GM18867 (cell line): ENCODE results near the gene YWHAG.
A peak's percentile ranks its signal among the peaks of the same experiment; 100 is the strongest.
"Not testable (repeated sequence)": the region's sequence is repeated elsewhere in the genome, so short reads cannot be mapped to it uniquely, and the experiment has no call there.

Experiments used
- ATAC-seq: cut with Tn5 transposase; IDR thresholded peaks from one replicate; pipeline ENCODE4 v1.9.1; 2021; ENCODE audit warnings: mild to moderate bottlenecking, moderate library complexity; ENCODE audit not compliant: unreplicated experiment

YWHAG gene

GRCh38 chr7:76326646-76327233, 32.1 kb downstream of the YWHAG start:
- ATAC-seq = no peak

- no peak for ATAC-seq
These were observed 33.0 kb downstream of the YWHAG start for GRCh38 chr7:76325811-76326210.

GRCh38 chr7:76325092-76325491, 33.7 kb downstream of the YWHAG start:
- ATAC-seq = no peak

GRCh38 chr7:76318488-76319353, 40.1 kb downstream of the YWHAG start:
- peak; percentile 41 for ATAC-seq

- peak; percentile 90 for ATAC-seq
These were observed 40.9 kb downstream of the YWHAG start for GRCh38 chr7:76317782-76318487.

GRCh38 chr7:76316984-76317781, 41.6 kb downstream of the YWHAG start:
- no peak for ATAC-seq

- ATAC-seq = no peak
These were observed 43.4 kb downstream of the YWHAG start for GRCh38 chr7:76315364-76315763.

- ATAC-seq = not testable (repeated sequence)
These were observed 44.1 kb downstream of the YWHAG start for GRCh38 chr7:76314740-76315139.

- peak; percentile 39 for ATAC-seq
These were observed 44.6 kb downstream of the YWHAG start for GRCh38 chr7:76314042-76314721.

GRCh38 chr7:76311838-76312237, 47.0 kb downstream of the YWHAG start:
- not testable (repeated sequence) for ATAC-seq

- ATAC-seq = no peak
These were observed 48.5 kb downstream of the YWHAG start for GRCh38 chr7:76310102-76310957.

- not testable (repeated sequence) for ATAC-seq
These were observed 49.3 kb downstream of the YWHAG start for GRCh38 chr7:76309341-76310101.

GRCh38 chr7:76308874-76309273, 49.9 kb downstream of the YWHAG start:
- not testable (repeated sequence) for ATAC-seq

GRCh38 chr7:76304888-76305375, 53.9 kb downstream of the YWHAG start:
- no peak for ATAC-seq

- ATAC-seq = peak; percentile 40
These were observed 55.3 kb downstream of the YWHAG start for GRCh38 chr7:76303202-76304147.

- ATAC-seq = peak; percentile 59
These were observed 56.2 kb downstream of the YWHAG start, which contains the start of gene HSPB1 for GRCh38 chr7:76302347-76303201. HSPB1 (plus strand) TSS chr7:76302673; CDS start chr7:76302713, 40 bp downstream.
